RWPE2 (cell line): ENCODE data around the gene SH3GL2.

ENCODE experiments used
- ATAC-seq: fragments of 200-7000 bp; cut with Tn5 transposase; 3 replicates; pipeline ENCODE4 v1.9.1; 2021; ENCODE audit warnings: low read depth
- DNase-seq: peaks from one replicate; pipeline ENCODE4 v3.0.0-alpha.2; 2020; ENCODE audit warnings: low spot score
- H3K27ac ChIP-seq: fragments of 450-650 bp; 2 replicates; pipeline ENCODE4 v1.5.1; 2017; ENCODE audit warnings: mild to moderate bottlenecking; ENCODE audit not compliant: poor library complexity, severe bottlenecking
- H3K27me3 ChIP-seq: fragments of 250-450 bp; sonication (Bioruptor Pico); 2 replicates; pipeline ENCODE4 v1.5.1; 2021; ENCODE audit warnings: mild to moderate bottlenecking, moderate library complexity; ENCODE audit not compliant: insufficient read depth, poor library complexity, severe bottlenecking
- H3K36me3 ChIP-seq: fragments of 250-450 bp; sonication (Bioruptor Pico); 2 replicates; pipeline ENCODE4 v1.5.1; 2020; ENCODE audit warnings: low read depth, mild to moderate bottlenecking, moderate library complexity
- H3K4me1 ChIP-seq: fragments of 250-450 bp; sonication (Bioruptor Pico); 2 replicates; pipeline ENCODE4 v1.5.1; 2021; ENCODE audit warnings: mild to moderate bottlenecking, moderate library complexity; ENCODE audit not compliant: insufficient read depth, poor library complexity, severe bottlenecking
- H3K4me3 ChIP-seq: fragments of 250-450 bp; sonication (Bioruptor Pico); 2 replicates; pipeline ENCODE4 v1.5.1; 2021; ENCODE audit warnings: mild to moderate bottlenecking, moderate library complexity; ENCODE audit not compliant: severe bottlenecking
- H3K9me3 ChIP-seq: fragments of 250-450 bp; sonication (Bioruptor Pico); 2 replicates; pipeline ENCODE4 v1.5.1; 2021; ENCODE audit warnings: mild to moderate bottlenecking, moderate library complexity; ENCODE audit not compliant: severe bottlenecking
- CTCF ChIP-seq: fragments of 450-650 bp; IDR thresholded peaks from one replicate; pipeline ENCODE4 v1.5.1; 2017; ENCODE audit warnings: mild to moderate bottlenecking, moderate library complexity; ENCODE audit not compliant: poor library complexity, severe bottlenecking

SH3GL2 gene

GRCh38 chr9:17839776-17840175, 260.9 kb downstream of the SH3GL2 start:
- no peak for DNase-seq

GRCh38 chr9:17843236-17843635, 264.4 kb downstream of the SH3GL2 start:
- no peaks in the 10 kb centered on the region for H3K4me1 ChIP-seq
- ATAC-seq (no peak), DNase-seq (no peak)
- no peak overlapping the region for H3K27ac ChIP-seq
- H3K9me3 ChIP-seq, result no peaks in the 10 kb centered on the region
- no peaks in the 10 kb centered on the region for H3K36me3 ChIP-seq
- no peak for TF ChIP-seq CTCF
- no peak overlapping the region for H3K4me3 ChIP-seq
- H3K27me3 ChIP-seq, result no peaks in the 10 kb centered on the region

More at GRCh38 chr9:17839776-17840175, 260.9 kb downstream of the SH3GL2 start:
- Histone ChIP-seq H3K9me3 (no peaks in the 10 kb centered on the region), H3K27me3 (no peaks in the 10 kb centered on the region), H3K27ac (no peak overlapping the region), H3K4me1 (no peaks in the 10 kb centered on the region), H3K4me3 (no peak overlapping the region), H3K36me3 (no peaks in the 10 kb centered on the region)
- ATAC-seq, result no peak
- no peak for TF ChIP-seq CTCF
